B cell (primary cell): ENCODE measurements around the gene MAPKAP1. TPM values are rescaled to one million over a fixed set of nuclear protein-coding genes. Genes with fewer than 3 reads are reported as not detected.

ENCODE experiments used
- ATAC-seq: fragments of 200-7000 bp; cut with Tn5 transposase; one replicate; pipeline ENCODE4 v1.10.0; 2021; ENCODE audit warnings: low read depth, mild to moderate bottlenecking, moderate number of reproducible peaks, moderate library complexity
- CTCF ChIA-PET: fragments of 350-600 bp; sonication (Branson Sonifier 250); formaldehyde crosslinking; loops from one replicate; lab custom pipeline; 2021; ENCODE audit warnings: antibody characterized with exemption, inconsistent platforms; lab: Charles Lee
- POLR2A ChIA-PET: fragments of 350-600 bp; sonication (Branson Sonifier 250); formaldehyde crosslinking; loops from one replicate; lab custom pipeline; 2021; ENCODE audit warnings: antibody characterized with exemption; lab: Charles Lee
- DNase-seq: peaks from one replicate; pipeline ENCODE4 v3.0.0; 2013
- H2AFZ ChIP-seq: 2 replicates; pipeline ENCODE4 v1.6.1; 2012; ENCODE audit warnings: mild to moderate bottlenecking, low read depth, low read length; ENCODE audit not compliant: insufficient read depth, poor library complexity, severe bottlenecking
- H3K27ac ChIP-seq, 2 donors: 1 replicate in 1 of 2; 2 replicates in 1 of 2; pipeline ENCODE4 v1.5.1; 2012 to 2013; ENCODE audit warnings: low read length in 2 of 2, mild to moderate bottlenecking in 2 of 2, moderate library complexity in 1 of 2
- H3K27me3 ChIP-seq, 4 experiments: fragments of 200-600 bp in 1 of 4; sonication (generic) in 1 of 4; replicated peaks in 1 of 4; 1 replicate in 2 of 4; 2 replicates in 2 of 4; pipeline versions ENCODE4 v1.6.1 to v1.7.0; 2013 to 2016; ENCODE audit warnings: low read length in 3 of 4, mild to moderate bottlenecking in 2 of 4, mixed read lengths in 1 of 4, moderate library complexity in 1 of 4; ENCODE audit not compliant: insufficient read depth in 4 of 4, control insufficient read depth in 3 of 4; ENCODE audit errors: control extremely low read depth in 1 of 4
- H3K36me3 ChIP-seq, 2 experiments: replicated peaks in 1 of 2; 1 replicate in 1 of 2; 2 replicates in 1 of 2; pipeline versions ENCODE4 v1.6.1 to v1.7.1; 2013; ENCODE audit warnings: low read length in 1 of 2; ENCODE audit not compliant: insufficient read depth in 2 of 2, control insufficient read depth in 1 of 2; ENCODE audit errors: control extremely low read depth in 1 of 2, extremely low read depth in 1 of 2
- H3K4me1 ChIP-seq, 2 donors: fragments of 200-600 bp in 1 of 2; sonication (generic) in 1 of 2; 1 replicate in 1 of 2; 2 replicates in 1 of 2; pipeline versions ENCODE4 v1.5.1 to v1.6.1; 2013 to 2017; ENCODE audit warnings: low read length in 2 of 2; ENCODE audit not compliant: control insufficient read depth in 2 of 2, insufficient read depth in 2 of 2
- H3K4me2 ChIP-seq: replicated peaks from 2 replicates; pipeline ENCODE3; 2012; ENCODE audit warnings: mild to moderate bottlenecking, low read depth, low read length; ENCODE audit not compliant: poor library complexity, severe bottlenecking
- H3K4me3 ChIP-seq, 5 experiments: fragments of 200-600 bp in 1 of 5; sonication (generic) in 1 of 5; 1 replicate in 3 of 5; 2 replicates in 2 of 5; pipeline versions ENCODE4 v1.5.1 to v1.7.0; 2011 to 2016; ENCODE audit warnings: low read length in 4 of 5, mild to moderate bottlenecking in 4 of 5, low read depth in 2 of 5, control low read depth in 1 of 5, moderate library complexity in 1 of 5; ENCODE audit not compliant: insufficient read depth in 1 of 5; ENCODE audit errors: control extremely low read depth in 1 of 5, extremely low read depth in 1 of 5
- H3K79me2 ChIP-seq: fragments of 200-600 bp; sonication (generic); one replicate; pipeline ENCODE4 v1.6.0; 2016; ENCODE audit warnings: low read length; ENCODE audit not compliant: control insufficient read depth, insufficient read depth
- H3K9ac ChIP-seq: fragments of 200-600 bp; sonication (generic); 2 replicates; pipeline ENCODE4 v1.6.1; 2017; ENCODE audit warnings: mild to moderate bottlenecking, low read length, moderate library complexity
- H3K9me3 ChIP-seq, 3 donors: one replicate each; pipeline versions ENCODE4 v1.6.1 to v1.7.1; 2013; ENCODE audit warnings: low read length in 2 of 3; ENCODE audit not compliant: control insufficient read depth in 2 of 3, insufficient read depth in 1 of 3; ENCODE audit errors: control extremely low read depth in 1 of 3
- H4K20me1 ChIP-seq: 2 replicates; pipeline ENCODE4 v1.6.0; 2012; ENCODE audit warnings: mild to moderate bottlenecking, low read length; ENCODE audit not compliant: insufficient read depth, control insufficient read depth, poor library complexity, severe bottlenecking
- H3K27ac Mint-ChIP-seq: one replicate; pipeline ENCODE4 v1.8.0; 2021; ENCODE audit warnings: mixed read lengths
- H3K27me3 Mint-ChIP-seq: one replicate; pipeline ENCODE4 v1.8.0; 2021; ENCODE audit warnings: mixed read lengths
- H3K4me1 Mint-ChIP-seq: one replicate; pipeline ENCODE4 v1.8.0; 2021; ENCODE audit warnings: mixed read lengths
- H3K4me3 Mint-ChIP-seq: one replicate; pipeline ENCODE4 v1.8.0; 2021; ENCODE audit warnings: mixed read lengths
- H3K9me3 Mint-ChIP-seq: one replicate; pipeline ENCODE4 v1.8.0; 2022; ENCODE audit warnings: mixed read lengths; ENCODE audit not compliant: insufficient read depth
- CTCF ChIP-seq: fragments of 200-600 bp; IDR thresholded peaks from one replicate; pipeline ENCODE4 v1.8.0; 2022; ENCODE audit warnings: antibody characterized with exemption, mild to moderate bottlenecking
- EZH2 ChIP-seq: IDR thresholded peaks from 2 replicates; pipeline ENCODE4 v1.6.1; 2012; ENCODE audit warnings: borderline replicate concordance, low read depth, mild to moderate bottlenecking, moderate library complexity, low read length; ENCODE audit not compliant: insufficient read depth, poor library complexity, severe bottlenecking
- WGBS: methylation state at CpG from one replicate; pipeline ENCODE4 v1.1.5; 2013; ENCODE audit warnings: missing lambda C conversion rate; ENCODE audit not compliant: insufficient coverage; 5-methylcytosine and 5-hydroxymethylcytosine counted together
- intact Hi-C: fragments of 100-400 bp; cut with micrococcal nuclease; formaldehyde crosslinking; loops from one replicate; pipeline ENCODE4 v1.10.0; 2022
- polyA plus RNA-seq: library from polyadenylated mRNA; depleted of rRNA; stranded (reverse); fragments of >200 nt; gene quantifications from 2 replicates; pipeline ENCODE4 v1.2.3, GENCODE V29; 2012
- total RNA-seq, 2 donors: library from RNA; stranded (reverse); fragments of 120-200 nt in 1 of 2; gene quantifications; 1 replicate in 1 of 2; 2 replicates in 1 of 2; pipeline versions ENCODE4 v1.2.3 to v1.2.4, GENCODE V29; 2013 to 2022

MAPKAP1 gene
- total and polyA plus RNA-seq, 2 donors (not counting 1 experiment from before 2014, with no cell fraction given): 51.6 to 62.4 TPM

GRCh38 chr9:125744616-125745015, 37.6 kb upstream of the MAPKAP1 start:
- Mint-ChIP-seq H3K9me3 (no peaks in the 10 kb centered on the region), H3K4me3 (peak overlapping the region; percentile 97), H3K27ac (no peak overlapping the region), H3K4me1 (peaks cover 24% of the 10 kb centered on the region), H3K27me3 (no peaks in the 10 kb centered on the region)
- ATAC-seq (no peak), DNase-seq (no peak)
- peaks cover 13 to 15% of the 10 kb centered on the region in 2 donors for H3K4me1 ChIP-seq
- no peaks in the 10 kb centered on the region for H3K27me3 ChIP-seq
- POLR2A ChIA-PET: no interaction called here
- no peak overlapping the region for H3K4me2 ChIP-seq
- no peaks in the 10 kb centered on the region for H3K36me3 ChIP-seq
- no peak for TF ChIP-seq CTCF
- no peak for TF ChIP-seq EZH2
- CTCF ChIA-PET: interaction anchor here (1.9 kb wide), 1 partner anchor 98 kb away, joined by 5 read pairs; no protein-coding TSS in a partner anchor
- intact Hi-C loops: loop anchor here (5.0 kb wide), 6 partner anchors 112 to 978 kb away; partner anchors contain the start of gene GOLGA1
- H3K27ac ChIP-seq: no peak overlapping the region
- H3K9ac ChIP-seq: no peak overlapping the region
- no peaks in the 10 kb centered on the region for H3K9me3 ChIP-seq
- no peaks in the 10 kb centered on the region for H4K20me1 ChIP-seq
- H2AFZ ChIP-seq: no peak overlapping the region
- no peak overlapping the region for H3K4me3 ChIP-seq
- no CpG with 5 or more reads among the region's 5 CpGs for WGBS
- peaks cover 14% of the 10 kb centered on the region for H3K79me2 ChIP-seq

DNA sequence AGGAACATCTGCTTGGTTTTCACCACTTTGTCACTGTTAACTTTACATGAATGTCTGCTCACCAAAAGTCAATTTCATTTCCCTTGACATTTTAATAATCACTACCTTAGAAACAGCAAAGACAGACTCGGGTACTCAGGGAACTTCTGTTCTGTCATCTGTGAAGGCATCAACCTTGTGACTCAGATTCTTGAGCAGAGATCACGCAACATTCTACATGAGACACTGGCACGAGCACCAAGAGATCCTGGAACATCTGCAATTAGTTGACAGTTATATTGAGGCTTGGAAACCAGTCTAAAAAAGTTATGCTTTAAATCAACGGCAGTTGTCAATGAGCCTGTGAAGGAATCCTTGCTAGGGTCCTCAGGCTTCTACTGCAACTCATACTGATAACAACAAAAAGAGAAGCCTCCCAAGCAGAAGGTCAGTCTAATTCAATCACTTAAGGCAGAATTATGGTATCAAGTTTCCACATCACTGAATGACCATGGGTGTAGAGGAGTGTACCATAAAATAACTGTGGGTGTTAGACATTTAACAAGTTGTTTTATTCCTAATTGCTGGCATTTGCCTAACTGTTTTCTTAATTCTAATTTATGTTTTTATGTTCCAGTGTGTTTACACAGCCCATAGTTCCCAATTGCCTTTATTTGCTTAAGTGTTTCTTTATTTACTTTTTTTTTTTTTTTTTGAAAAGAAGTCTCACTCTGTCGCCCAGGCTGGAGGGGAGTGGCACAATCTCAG, 36.8 kb upstream of the MAPKAP1 start:
- H3K9ac ChIP-seq: no peak overlapping the region
- H4K20me1 ChIP-seq: no peaks in the 10 kb centered on the region
- H3K27me3 Mint-ChIP-seq: no peaks in the 10 kb centered on the region
- H3K79me2 ChIP-seq: peaks cover 9% of the 10 kb centered on the region
- intact Hi-C loops: no loop called here
- no peaks in the 10 kb centered on the region for H3K36me3 ChIP-seq
- WGBS: 74% methylated on average over 4 of the region's 5 CpGs
- H3K4me3 Mint-ChIP-seq: no peak overlapping the region
- no peaks in the 10 kb centered on the region for H3K9me3 ChIP-seq
- DNase-seq (peak; percentile 17), ATAC-seq (no peak)
- ChIA-PET POLR2A (no interaction called here), CTCF (interaction anchor here (1.3 kb wide), 1 partner anchor 40 kb away, joined by 3 read pairs; no protein-coding TSS in a partner anchor)
- no peaks in the 10 kb centered on the region for H3K27me3 ChIP-seq
- H3K27ac ChIP-seq: no peak overlapping the region
- no peak overlapping the region for H3K4me3 ChIP-seq
- no peak overlapping the region for H3K4me2 ChIP-seq
- H3K4me1 ChIP-seq: peaks cover 5 to 10% of the 10 kb centered on the region in 2 donors
- no peak overlapping the region for H2AFZ ChIP-seq
- TF ChIP-seq EZH2 (no peak), CTCF (no peak)
- peaks cover 17% of the 10 kb centered on the region for H3K4me1 Mint-ChIP-seq
- no peaks in the 10 kb centered on the region for H3K9me3 Mint-ChIP-seq
- H3K27ac Mint-ChIP-seq: peak overlapping the region; percentile 2
